Epithelial cell of esophagus (primary cell): ENCODE results near the gene XPNPEP3.
"Not testable (repeated sequence)": the region's sequence is repeated elsewhere in the genome, so short reads cannot be mapped to it uniquely, and the experiment has no call there.

Experiments
- DNase-seq: peaks from one replicate; pipeline ENCODE4 v3.0.0; 2010; ENCODE audit warnings: low read depth
- H3K4me3 ChIP-seq: 2 replicates; pipeline ENCODE4 v1.5.1; 2011; ENCODE audit warnings: mild to moderate bottlenecking, low read length, control low read depth
- TF ChIP-seq, protein P1 (sequence below): IDR thresholded peaks from 2 replicates; pipeline ENCODE4 v1.5.1; 2011; ENCODE audit warnings: low read depth, mild to moderate bottlenecking, low read length, control low read depth, inconsistent platforms; ENCODE audit not compliant: insufficient read depth; ENCODE audit errors: missing control alignments

Gene XPNPEP3

DNA sequence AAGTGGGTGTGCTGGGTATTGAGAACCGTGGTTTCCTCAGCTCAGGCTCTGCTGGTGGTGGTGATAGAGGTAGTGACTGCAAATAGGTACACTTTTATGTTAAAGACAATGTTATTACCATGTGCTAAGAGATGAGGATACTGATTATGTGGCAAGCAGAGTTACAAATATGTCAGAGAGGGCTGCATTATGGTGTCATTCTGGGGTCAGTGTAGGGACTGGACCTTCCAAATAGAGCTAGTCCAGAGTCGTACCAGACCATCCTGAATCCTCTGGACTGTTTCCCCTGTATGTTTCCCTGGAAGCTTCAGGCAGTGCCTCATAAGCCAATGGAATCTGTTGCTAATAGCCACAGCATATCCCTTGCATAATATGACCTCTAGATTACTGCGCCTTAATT, 5.1 kb downstream of the XPNPEP3 start, which contains the start of gene DNAJB7:
Gene DNAJB7 (minus strand): TSS at position 101 of the 400 bp plus-strand sequence. CDS start 119 bp downstream, outside the sequence.
- TF ChIP-seq, protein P1, sequence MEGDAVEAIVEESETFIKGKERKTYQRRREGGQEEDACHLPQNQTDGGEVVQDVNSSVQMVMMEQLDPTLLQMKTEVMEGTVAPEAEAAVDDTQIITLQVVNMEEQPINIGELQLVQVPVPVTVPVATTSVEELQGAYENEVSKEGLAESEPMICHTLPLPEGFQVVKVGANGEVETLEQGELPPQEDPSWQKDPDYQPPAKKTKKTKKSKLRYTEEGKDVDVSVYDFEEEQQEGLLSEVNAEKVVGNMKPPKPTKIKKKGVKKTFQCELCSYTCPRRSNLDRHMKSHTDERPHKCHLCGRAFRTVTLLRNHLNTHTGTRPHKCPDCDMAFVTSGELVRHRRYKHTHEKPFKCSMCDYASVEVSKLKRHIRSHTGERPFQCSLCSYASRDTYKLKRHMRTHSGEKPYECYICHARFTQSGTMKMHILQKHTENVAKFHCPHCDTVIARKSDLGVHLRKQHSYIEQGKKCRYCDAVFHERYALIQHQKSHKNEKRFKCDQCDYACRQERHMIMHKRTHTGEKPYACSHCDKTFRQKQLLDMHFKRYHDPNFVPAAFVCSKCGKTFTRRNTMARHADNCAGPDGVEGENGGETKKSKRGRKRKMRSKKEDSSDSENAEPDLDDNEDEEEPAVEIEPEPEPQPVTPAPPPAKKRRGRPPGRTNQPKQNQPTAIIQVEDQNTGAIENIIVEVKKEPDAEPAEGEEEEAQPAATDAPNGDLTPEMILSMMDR, result no peak
- DNase-seq, result no peak
- H3K4me3 ChIP-seq, result no peak within 1 kb of the TSS

DNA sequence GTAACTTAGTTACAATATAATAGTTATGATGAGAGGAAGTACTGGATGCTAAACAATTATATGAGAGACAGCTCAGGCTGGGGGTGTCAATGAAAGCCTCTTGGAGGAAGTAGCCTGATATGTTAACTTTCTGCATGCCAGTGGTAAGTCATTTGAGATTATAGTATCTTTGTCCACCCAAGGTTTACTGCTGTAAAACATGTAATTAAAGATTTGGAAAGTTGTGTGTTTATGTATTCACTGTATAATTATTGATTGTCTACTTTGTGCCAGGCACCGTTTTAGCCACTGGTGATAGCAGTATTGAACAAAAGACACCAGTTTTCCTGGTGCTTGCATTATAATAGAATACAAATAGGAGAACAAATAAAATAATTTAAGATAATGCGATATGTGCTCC, 5.6 kb downstream of the XPNPEP3 start:
- TF ChIP-seq, protein P1, result no peak

DNA sequence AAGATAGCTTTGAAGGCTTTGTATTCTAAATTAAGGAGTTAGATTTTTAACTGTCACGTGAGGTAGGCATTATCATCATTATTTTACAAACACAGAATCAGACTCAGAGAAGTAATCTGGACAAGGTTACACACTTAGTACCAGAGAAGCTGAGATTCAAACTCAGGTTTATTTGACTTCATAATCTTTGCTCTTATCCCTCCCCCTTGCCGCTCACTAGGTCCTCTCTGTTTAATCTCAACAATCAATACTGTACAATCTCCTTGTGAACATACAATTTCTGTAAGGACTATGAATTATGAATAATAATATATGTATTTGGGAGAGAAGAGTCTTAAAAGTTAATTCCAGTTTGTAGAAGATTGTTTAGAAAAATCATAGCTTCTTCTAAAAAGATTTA, 10.2 kb downstream of the XPNPEP3 start:
- TF ChIP-seq, protein P1, result no peak
- H3K4me3 ChIP-seq, result no peak overlapping the region
- DNase-seq, result no peak

More for the DNA sequence above, 5.6 kb downstream of the XPNPEP3 start:
- H3K4me3 ChIP-seq, result no peak overlapping the region
- DNase-seq, result no peak

DNA sequence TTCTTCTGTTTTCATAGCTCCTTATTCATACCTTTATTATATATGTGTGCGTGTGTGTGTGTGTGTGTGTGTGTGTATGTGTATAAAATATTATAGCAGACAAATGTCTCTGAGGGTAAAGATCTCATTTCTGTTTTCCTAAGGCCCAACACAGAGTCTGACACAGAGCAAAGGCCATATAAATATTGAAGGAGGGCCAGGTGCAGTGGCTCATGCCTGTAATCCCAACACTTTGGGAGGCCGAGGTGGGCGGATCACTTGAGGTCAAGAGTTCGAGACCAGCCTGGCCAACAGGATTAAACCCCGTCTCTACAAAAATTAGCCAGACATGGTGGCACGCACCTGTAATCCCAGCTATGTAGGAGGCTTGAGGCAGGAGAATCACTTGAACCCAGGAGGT, 11.4 kb downstream of the XPNPEP3 start:
- not testable (repeated sequence) for H3K4me3 ChIP-seq, DNase-seq

DNA sequence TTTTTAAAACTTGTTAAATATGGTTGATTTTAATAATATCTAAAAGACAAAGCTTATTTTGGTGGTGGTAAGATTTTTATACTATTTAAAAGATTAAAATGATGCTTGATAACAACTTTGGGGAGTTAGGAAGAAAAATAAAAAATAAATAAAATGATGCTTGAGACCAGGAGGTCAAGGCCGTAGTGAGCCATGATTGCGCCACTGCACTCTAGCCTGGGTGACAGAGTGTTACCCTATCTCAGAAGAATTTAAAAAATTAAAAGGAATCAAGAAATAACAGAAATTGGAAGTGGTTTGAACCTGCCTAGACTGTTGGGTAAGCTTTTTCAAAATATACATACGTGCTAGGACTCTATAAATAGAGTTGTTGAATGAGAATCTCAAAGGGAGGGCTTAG, 17.1 kb downstream of the XPNPEP3 start:
- DNase-seq, result no peak
- TF ChIP-seq, protein P1, result no peak
- no peak overlapping the region for H3K4me3 ChIP-seq

DNA sequence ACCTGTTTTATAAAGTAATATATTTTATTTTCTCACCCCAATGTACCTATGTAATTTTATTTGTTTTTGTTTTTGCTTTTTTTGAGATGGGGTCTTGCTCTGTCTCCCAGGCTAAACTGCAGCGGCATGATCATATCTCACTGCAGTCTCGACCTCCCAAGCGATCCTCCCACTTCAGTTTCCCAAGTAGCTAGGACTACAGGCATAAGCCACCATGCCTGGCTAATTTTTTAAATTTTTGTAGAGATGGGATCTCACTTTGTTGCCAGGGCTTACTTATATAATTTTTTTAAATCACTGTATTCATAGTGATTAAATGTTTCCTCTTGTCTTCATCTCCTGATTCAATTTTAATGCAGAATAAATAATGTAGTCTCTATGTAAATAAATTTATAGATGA, 18.2 kb downstream of the XPNPEP3 start:
- DNase-seq, result no peak
- no peak overlapping the region for H3K4me3 ChIP-seq
- TF ChIP-seq, protein P1, result no peak

DNA sequence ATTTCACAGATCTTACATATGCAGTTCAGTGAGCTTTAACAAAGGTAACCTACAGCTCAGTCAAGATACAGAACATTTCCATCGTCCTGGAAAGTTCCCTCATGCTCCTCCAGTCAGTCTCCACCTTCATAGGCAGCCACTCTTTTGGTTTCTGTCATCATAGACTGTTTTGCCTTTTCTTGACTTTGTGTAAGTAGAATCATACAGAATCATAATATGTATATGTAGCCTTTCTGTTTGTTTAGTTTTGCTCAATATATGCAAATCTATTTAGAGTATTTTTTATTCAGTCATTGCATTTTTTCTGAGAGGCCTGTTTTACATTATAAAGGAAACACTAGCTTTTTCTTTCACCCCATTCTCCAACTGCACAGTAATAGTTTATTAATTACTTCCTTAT, 20.0 kb downstream of the XPNPEP3 start:
- no peak for DNase-seq
- TF ChIP-seq, protein P1, result no peak
- no peak overlapping the region for H3K4me3 ChIP-seq
